ENCODE results near the gene NHLH1.
A peak's percentile ranks its signal among the peaks of the same experiment; 100 is the strongest.

NHLH1 gene

GRCh38 chr1:160359559-160360226, 7.2 kb upstream of the NHLH1 start:
- DNase-seq = no peak

GRCh38 chr1:160360227-160360695, 6.6 kb upstream of the NHLH1 start:
- DNase-seq = no peak

- no peak for DNase-seq
These were observed 5.7 kb upstream of the NHLH1 start for GRCh38 chr1:160361199-160361598.

GRCh38 chr1:160361814-160362167, 5.1 kb upstream of the NHLH1 start:
- DNase-seq = no peak

GRCh38 chr1:160362168-160362957, 4.5 kb upstream of the NHLH1 start:
- no peak for DNase-seq

GRCh38 chr1:160363010-160363409, 3.9 kb upstream of the NHLH1 start:
- no peak for DNase-seq

GRCh38 chr1:160363951-160364735, 2.7 kb upstream of the NHLH1 start:
- DNase-seq = no peak

- no peak for DNase-seq
These were observed 1.5 kb upstream of the NHLH1 start for GRCh38 chr1:160365325-160365724.

GRCh38 chr1:160367516-160367900, 637 bp downstream of the NHLH1 start:
- no peak for DNase-seq

GRCh38 chr1:160367934-160368923, 1.4 kb downstream of the NHLH1 start:
- no peak for DNase-seq

- no peak for DNase-seq
These were observed 2.2 kb downstream of the NHLH1 start for GRCh38 chr1:160369087-160369486.

GRCh38 chr1:160370561-160371345, 3.9 kb downstream of the NHLH1 start:
- no peak for DNase-seq

- DNase-seq = no peak
These were observed 4.4 kb downstream of the NHLH1 start for GRCh38 chr1:160371346-160371631.

GRCh38 chr1:160371756-160372155, 4.9 kb downstream of the NHLH1 start:
- DNase-seq = no peak

- no peak for DNase-seq
These were observed 6.8 kb downstream of the NHLH1 start for GRCh38 chr1:160373696-160374095.

GRCh38 chr1:160374306-160375110, 7.6 kb downstream of the NHLH1 start:
- no peak for DNase-seq

- DNase-seq = peak in 1 of 5 donors; percentile 43
These were observed 9.1 kb downstream of the NHLH1 start for GRCh38 chr1:160375788-160376524.

- DNase-seq = peak in 2 of 5 donors; percentile 22 to 61
These were observed 9.8 kb downstream of the NHLH1 start for GRCh38 chr1:160376525-160377131.

- DNase-seq = no peak
These were observed 10.8 kb downstream of the NHLH1 start for GRCh38 chr1:160377585-160378206.
